Superior temporal gyrus (tissue), 1 donor: ENCODE measurements around the gene SYT3.
"Not testable (repeated sequence)": the region's sequence is repeated elsewhere in the genome, so short reads cannot be mapped to it uniquely, and the experiment has no call there.

ENCODE experiments used
- DNase-seq: peaks from one replicate; pipeline ENCODE4 v3.0.0-alpha.2; 2016; ENCODE audit errors: extremely low spot score

The SYT3 gene

GRCh38 chr19:50602935-50603334 lies 36.7 kb downstream of the SYT3 start:
- DNase-seq = no peak

- DNase-seq = no peak
Measured at GRCh38 chr19:50602496-50602895, 37.2 kb downstream of the SYT3 start.

GRCh38 chr19:50602089-50602422 lies 37.6 kb downstream of the SYT3 start:
- no peak for DNase-seq

GRCh38 chr19:50601407-50602088 lies 38.1 kb downstream of the SYT3 start:
- DNase-seq = no peak

- DNase-seq = no peak
Measured at GRCh38 chr19:50599427-50599826, 40.3 kb downstream of the SYT3 start.

GRCh38 chr19:50590191-50590590 lies 49.5 kb downstream of the SYT3 start:
- DNase-seq = no peak

- not testable (repeated sequence) for DNase-seq
Measured at GRCh38 chr19:50581795-50582660, 57.7 kb downstream of the SYT3 start.

GRCh38 chr19:50580970-50581634 lies 58.6 kb downstream of the SYT3 start:
- no peak for DNase-seq

- DNase-seq = no peak
Measured at GRCh38 chr19:50580240-50580639, 59.4 kb downstream of the SYT3 start.

- DNase-seq = not testable (repeated sequence)
Measured at GRCh38 chr19:50576769-50577168, 62.9 kb downstream of the SYT3 start.

GRCh38 chr19:50573741-50574461 lies 65.8 kb downstream of the SYT3 start:
- DNase-seq = no peak
